D341Med (cell line): ENCODE data around the gene PTP4A1.
A peak's percentile ranks its signal among the peaks of the same experiment; 100 is the strongest.
"Not testable (repeated sequence)": the region's sequence is repeated elsewhere in the genome, so short reads cannot be mapped to it uniquely, and the experiment has no call there.

ENCODE experiments used
- DNase-seq: peaks from one replicate; pipeline ENCODE4 v3.0.0; 2012; ENCODE audit warnings: low spot score

PTP4A1 gene

DNA sequence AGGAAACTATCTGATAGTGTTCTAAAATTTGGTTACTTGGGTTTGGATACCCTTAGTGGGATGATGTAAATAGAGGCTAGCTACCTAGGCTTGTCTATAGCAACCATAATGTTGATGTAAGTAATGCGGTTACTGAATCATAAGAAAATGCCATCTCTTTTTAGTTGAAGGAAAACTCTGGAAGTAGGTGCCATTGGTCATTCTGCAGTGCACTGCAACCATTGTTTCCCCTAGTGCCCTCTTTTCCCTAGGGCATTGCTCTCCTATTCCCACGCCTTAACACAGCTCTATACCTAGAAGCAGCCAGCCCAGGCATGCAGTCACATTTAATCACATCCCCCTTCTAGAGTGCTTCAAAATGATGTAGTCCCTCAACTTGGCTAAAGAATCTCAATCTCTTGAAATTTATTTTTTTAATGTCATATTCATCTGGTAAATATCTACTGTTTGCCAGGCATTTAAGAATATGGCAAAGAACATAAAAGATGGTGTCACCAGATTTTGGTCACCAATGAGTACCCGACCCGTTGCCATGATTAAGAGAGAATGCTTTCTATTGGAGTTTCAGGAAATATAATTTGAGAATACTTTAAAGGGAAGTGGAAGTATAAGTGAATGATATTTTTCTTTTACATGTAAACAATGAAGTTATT is 10.4 kb downstream of the PTP4A1 start:
- DNase-seq, result no peak

DNA sequence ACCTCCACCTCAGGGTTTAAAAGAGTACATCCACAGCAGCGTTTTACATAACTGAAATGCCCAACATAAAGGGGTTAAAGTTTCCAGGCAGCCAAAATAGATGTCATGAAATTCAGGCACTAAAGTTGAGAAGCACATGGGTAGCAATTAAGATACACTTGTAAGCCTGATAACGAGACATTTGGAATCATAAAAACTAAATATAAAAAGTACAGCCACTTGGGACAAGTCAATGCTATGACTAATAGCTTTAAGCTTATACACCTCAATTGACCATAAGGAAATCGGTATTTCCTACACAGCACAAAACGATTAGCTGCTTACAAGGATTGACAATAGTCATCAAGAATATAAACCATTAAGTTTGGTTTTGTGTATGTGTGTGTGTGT is 11.8 kb downstream of the PTP4A1 start:
- DNase-seq, result no peak

DNA sequence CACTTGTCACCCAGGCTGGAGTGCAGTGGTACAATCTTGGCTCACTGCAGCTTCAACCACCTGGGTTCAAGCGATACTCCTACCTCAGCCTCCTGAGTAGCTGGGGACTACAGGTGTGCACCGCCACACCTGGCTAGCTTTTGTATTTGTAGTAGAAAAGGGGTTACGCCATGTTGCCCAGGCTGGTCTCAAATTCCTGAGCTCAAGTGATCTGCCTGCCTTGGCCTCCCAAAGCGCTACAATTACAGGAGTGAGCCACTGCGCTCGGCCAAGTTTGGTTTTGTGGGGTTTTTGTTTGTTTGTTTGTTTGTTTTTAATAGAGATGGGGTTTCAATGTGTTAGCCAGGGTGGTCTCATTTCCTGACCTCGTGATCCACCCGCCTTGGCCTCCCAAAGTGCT is 12.3 kb downstream of the PTP4A1 start:
- DNase-seq, result no peak

DNA sequence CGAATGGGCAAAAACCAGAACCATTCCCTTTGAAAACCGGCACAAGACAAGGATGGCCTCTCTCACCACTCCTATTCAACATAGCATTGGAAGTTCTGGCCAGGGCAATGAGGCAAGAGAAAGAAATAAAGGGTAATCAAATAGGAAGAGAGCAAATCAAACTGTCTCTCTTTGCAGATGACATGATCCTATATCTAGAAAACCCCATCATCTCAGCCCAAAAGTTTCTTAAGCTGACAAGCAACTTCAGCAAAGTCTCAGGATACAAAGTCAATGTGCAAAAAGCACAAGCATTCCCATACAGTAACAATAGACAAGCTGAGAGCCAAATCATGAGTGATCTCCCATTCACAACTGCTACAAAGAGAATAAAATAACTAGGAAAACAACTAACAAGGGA is 13.4 kb downstream of the PTP4A1 start:
- not testable (repeated sequence) for DNase-seq

- DNase-seq, result no peak
Observed at GRCh38 chr6:63589952-63590411, 17.7 kb downstream of the PTP4A1 start.

DNA sequence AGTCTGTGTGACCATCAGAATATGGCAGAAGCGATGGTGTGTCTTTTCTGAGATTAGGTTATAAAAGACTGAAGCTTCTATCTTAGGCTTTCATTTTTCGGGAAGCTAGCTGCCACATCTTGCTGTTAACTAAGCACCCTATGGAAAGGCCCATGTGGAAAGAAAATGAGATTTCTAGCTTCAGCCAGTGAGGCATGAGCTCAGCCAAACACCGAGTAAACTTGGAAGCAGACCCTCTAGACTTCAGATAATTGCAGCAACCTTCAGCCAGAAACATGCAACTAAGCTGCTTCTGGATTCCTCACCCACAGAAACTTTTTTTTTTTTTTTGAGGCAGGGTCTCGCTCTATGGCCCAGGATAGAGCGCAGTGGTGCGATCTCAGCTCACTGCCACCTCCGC is 20.6 kb downstream of the PTP4A1 start:
- no peak for DNase-seq

DNA sequence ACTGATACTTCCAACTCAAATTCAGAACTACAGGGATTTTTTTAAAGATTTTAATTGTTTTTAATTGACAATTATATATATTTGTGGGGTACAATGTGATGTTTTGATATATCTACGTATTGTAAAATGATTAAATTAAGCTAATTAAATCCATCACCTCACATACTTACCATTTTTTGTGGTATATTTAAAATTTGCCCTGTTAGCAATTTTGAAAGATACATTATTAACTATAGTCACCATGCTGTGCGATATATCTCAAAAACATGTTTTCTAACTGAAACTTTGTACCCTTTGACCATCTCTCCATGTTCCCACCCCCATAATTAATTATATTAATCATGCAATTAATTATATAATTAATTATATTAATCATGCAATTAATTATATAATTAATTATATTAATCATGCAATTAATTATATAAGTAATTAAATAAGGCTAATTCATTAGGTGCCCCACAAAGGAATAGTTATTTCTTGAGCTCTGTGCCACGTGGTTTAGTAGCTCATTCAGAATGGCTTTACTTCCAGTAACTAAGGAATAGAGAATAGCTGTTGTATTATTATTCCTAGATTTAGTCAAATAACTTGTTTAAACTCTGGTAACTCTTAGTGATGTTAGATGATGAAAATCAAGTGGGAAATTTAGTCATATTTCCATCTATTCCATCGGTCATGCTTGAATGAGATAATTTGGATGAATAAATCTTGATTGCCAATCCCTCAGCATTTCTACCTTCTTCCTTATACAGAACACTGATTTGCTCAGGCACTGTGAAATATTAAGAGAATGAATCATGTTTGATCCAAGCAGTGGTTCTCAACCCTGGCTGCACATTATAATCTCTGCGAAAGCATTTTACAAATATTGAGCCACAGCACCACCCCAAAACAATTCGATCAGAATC is 25.1 kb downstream of the PTP4A1 start:
- DNase-seq, result no peak

- peak; percentile 85 for DNase-seq
Observed at GRCh38 chr6:63598049-63599036, 26.1 kb downstream of the PTP4A1 start.

- no peak for DNase-seq
Observed at GRCh38 chr6:63599243-63599642, 27.0 kb downstream of the PTP4A1 start.

- DNase-seq, result no peak
Observed at GRCh38 chr6:63600136-63600535, 27.9 kb downstream of the PTP4A1 start.

- DNase-seq, result no peak
Observed at GRCh38 chr6:63609231-63609630, 37.0 kb downstream of the PTP4A1 start.

DNA sequence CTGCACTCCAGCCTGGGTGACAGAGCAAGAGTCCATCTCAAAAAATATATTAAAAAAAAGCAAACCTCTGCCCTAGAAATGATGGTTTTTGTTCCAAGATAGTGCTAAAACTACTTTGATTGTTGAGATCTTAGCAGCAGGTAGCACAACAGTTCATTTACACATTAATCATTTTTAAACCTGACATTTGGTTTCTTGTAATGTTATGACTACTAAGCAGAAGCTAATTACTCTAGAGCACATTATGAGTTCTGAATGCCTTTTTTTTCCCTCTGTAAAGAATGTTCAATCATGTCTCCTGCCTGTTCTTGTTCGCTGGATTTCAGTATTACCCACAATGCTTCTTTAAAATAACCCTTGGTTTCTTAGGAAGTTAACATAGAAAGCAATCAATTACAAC is 38.7 kb downstream of the PTP4A1 start:
- no peak for DNase-seq

GRCh38 chr6:63611560-63611959 is 39.3 kb downstream of the PTP4A1 start:
- no peak for DNase-seq

- DNase-seq, result no peak
Observed at GRCh38 chr6:63615590-63615989, 43.3 kb downstream of the PTP4A1 start.
